Measurements from ENCODE around the gene SMARCA1. TPM values are rescaled to one million over a fixed set of nuclear protein-coding genes. Genes with fewer than 3 reads are reported as not detected.

The SMARCA1 gene
- total and polyA plus RNA-seq, 2 donors (not counting 1 experiment from before 2014, with no cell fraction given), result 53.3 to 74.5 TPM

- no peaks in the 10 kb centered on the region for H3K4me1 ChIP-seq (ENCODE audit: control insufficient read depth, extremely low read depth, insufficient read depth, low read length)
- H3K4me3 ChIP-seq (replicated peaks in 1 of 4; ENCODE audit: control extremely low read depth in 1 of 4, insufficient read depth in 1 of 4, low read depth in 3 of 4, low read length in 4 of 4), result no peak overlapping the region
- H4K20me1 ChIP-seq (ENCODE audit: control insufficient read depth, extremely low read depth, insufficient read depth, low read length), result no peaks in the 10 kb centered on the region
- H2AFZ ChIP-seq (ENCODE audit: low read length), result no peak overlapping the region
- H3K9me3 ChIP-seq (ENCODE audit: control insufficient read depth, insufficient read depth, low read depth, low read length), result no peaks in the 10 kb centered on the region
- no peaks in the 10 kb centered on the region for H3K36me3 ChIP-seq (ENCODE audit: control insufficient read depth, insufficient read depth, low read length)
- no peak for DNase-seq (ENCODE audit: low read depth in 2 of 2)
- H3K27ac ChIP-seq (ENCODE audit: insufficient read depth, low read length), result no peak overlapping the region
- TF ChIP-seq CTCF (conservative IDR thresholded peaks at IDR 0.05 in 1 of 2, IDR thresholded peaks at IDR 0.05 in 1 of 2; ENCODE audit: low read depth in 1 of 2, low read length in 2 of 2) (no peak), EZH2 (IDR thresholded peaks at IDR 0.05; ENCODE audit: low read length, missing control alignments) (no peak)
- H3K9ac ChIP-seq (ENCODE audit: insufficient read depth, low read length), result no peak overlapping the region
- no peak overlapping the region for H3K4me2 ChIP-seq (ENCODE audit: extremely low read depth, insufficient read depth, low read length)
- H3K79me2 ChIP-seq (ENCODE audit: control insufficient read depth, insufficient read depth, low read length), result no peaks in the 10 kb centered on the region
- H3K27me3 ChIP-seq (ENCODE audit: control insufficient read depth, insufficient read depth, low read length), result no peaks in the 10 kb centered on the region
Observed at GRCh38 chrX:129427267-129427666, 96.0 kb downstream of the SMARCA1 start.

GRCh38 chrX:129423191-129423590, 100.1 kb downstream of the SMARCA1 start:
- H3K9me3 ChIP-seq (ENCODE audit: control insufficient read depth, insufficient read depth, low read depth, low read length), result no peaks in the 10 kb centered on the region
- no peaks in the 10 kb centered on the region for H3K79me2 ChIP-seq (ENCODE audit: control insufficient read depth, insufficient read depth, low read length)
- H4K20me1 ChIP-seq (ENCODE audit: control insufficient read depth, extremely low read depth, insufficient read depth, low read length), result no peaks in the 10 kb centered on the region
- no peaks in the 10 kb centered on the region for H3K4me1 ChIP-seq (ENCODE audit: control insufficient read depth, extremely low read depth, insufficient read depth, low read length)
- no peak overlapping the region for H3K4me3 ChIP-seq (replicated peaks in 1 of 4; ENCODE audit: control extremely low read depth in 1 of 4, insufficient read depth in 1 of 4, low read depth in 3 of 4, low read length in 4 of 4)
- TF ChIP-seq EZH2 (IDR thresholded peaks at IDR 0.05; ENCODE audit: low read length, missing control alignments) (no peak), CTCF (conservative IDR thresholded peaks at IDR 0.05 in 1 of 2, IDR thresholded peaks at IDR 0.05 in 1 of 2; ENCODE audit: low read depth in 1 of 2, low read length in 2 of 2) (no peak)
- H2AFZ ChIP-seq (ENCODE audit: low read length), result no peak overlapping the region
- no peaks in the 10 kb centered on the region for H3K36me3 ChIP-seq (ENCODE audit: control insufficient read depth, insufficient read depth, low read length)
- no peak overlapping the region for H3K4me2 ChIP-seq (ENCODE audit: extremely low read depth, insufficient read depth, low read length)
- no peaks in the 10 kb centered on the region for H3K27me3 ChIP-seq (ENCODE audit: control insufficient read depth, insufficient read depth, low read length)
- H3K27ac ChIP-seq (ENCODE audit: insufficient read depth, low read length), result no peak overlapping the region
- DNase-seq (ENCODE audit: low read depth in 2 of 2), result no peak
- no peak overlapping the region for H3K9ac ChIP-seq (ENCODE audit: insufficient read depth, low read length)

- H3K79me2 ChIP-seq (ENCODE audit: control insufficient read depth, insufficient read depth, low read length), result no peaks in the 10 kb centered on the region
- H3K9ac ChIP-seq (ENCODE audit: insufficient read depth, low read length), result no peak overlapping the region
- H3K4me1 ChIP-seq (ENCODE audit: control insufficient read depth, extremely low read depth, insufficient read depth, low read length), result no peaks in the 10 kb centered on the region
- H3K27ac ChIP-seq (ENCODE audit: insufficient read depth, low read length), result no peak overlapping the region
- no peak overlapping the region for H3K4me3 ChIP-seq (replicated peaks in 1 of 4; ENCODE audit: control extremely low read depth in 1 of 4, insufficient read depth in 1 of 4, low read depth in 3 of 4, low read length in 4 of 4)
- H2AFZ ChIP-seq (ENCODE audit: low read length), result no peak overlapping the region
- no peak overlapping the region for H3K4me2 ChIP-seq (ENCODE audit: extremely low read depth, insufficient read depth, low read length)
- H3K9me3 ChIP-seq (ENCODE audit: control insufficient read depth, insufficient read depth, low read depth, low read length), result no peaks in the 10 kb centered on the region
- H3K36me3 ChIP-seq (ENCODE audit: control insufficient read depth, insufficient read depth, low read length), result no peaks in the 10 kb centered on the region
- DNase-seq (ENCODE audit: low read depth in 2 of 2), result no peak
- H3K27me3 ChIP-seq (ENCODE audit: control insufficient read depth, insufficient read depth, low read length), result no peaks in the 10 kb centered on the region
- TF ChIP-seq CTCF (conservative IDR thresholded peaks at IDR 0.05 in 1 of 2, IDR thresholded peaks at IDR 0.05 in 1 of 2; ENCODE audit: low read depth in 1 of 2, low read length in 2 of 2) (no peak), EZH2 (IDR thresholded peaks at IDR 0.05; ENCODE audit: low read length, missing control alignments) (no peak)
- H4K20me1 ChIP-seq (ENCODE audit: control insufficient read depth, extremely low read depth, insufficient read depth, low read length), result no peaks in the 10 kb centered on the region
Observed at GRCh38 chrX:129404670-129405008, 118.7 kb downstream of the SMARCA1 start.

Measured in fibroblast of lung (primary cell).